ENCODE results near the gene SEMA5B.

GRCh38 chr3:122923611-122924010 is 104.0 kb downstream of the SEMA5B start:
- TF ChIP-seq USF1 (IDR thresholded peaks at IDR 0.05; ENCODE audit: borderline replicate concordance, low read depth) (no peak), CTCF (IDR thresholded peaks at IDR 0.05) (no peak), TEAD4 (IDR thresholded peaks at IDR 0.05; ENCODE audit: borderline replicate concordance, insufficient read depth) (no peak), POLR2AphosphoS5 (IDR thresholded peaks at IDR 0.05; ENCODE audit: low read depth, low read length) (no peak), CHD2 (IDR thresholded peaks at IDR 0.05; ENCODE audit: low read length, partially characterized antibody) (no peak), MAX (IDR thresholded peaks at IDR 0.05; ENCODE audit: low read depth) (no peak), JUND (IDR thresholded peaks at IDR 0.05) (no peak), REST (IDR thresholded peaks at IDR 0.05; ENCODE audit: low read depth, low read length) (no peak), MEF2A (IDR thresholded peaks at IDR 0.05; ENCODE audit: borderline replicate concordance, low read depth) (no peak), FOXM1 (IDR thresholded peaks at IDR 0.05; ENCODE audit: low read depth) (no peak), EZH2phosphoT487 (IDR thresholded peaks at IDR 0.05; ENCODE audit: borderline replicate concordance, low read depth) (no peak), SIN3A (IDR thresholded peaks at IDR 0.05; ENCODE audit: borderline replicate concordance, low read depth, low read length) (no peak), YY1 (IDR thresholded peaks at IDR 0.05; ENCODE audit: low read depth) (no peak)
